B cell (primary cell): ENCODE measurements around the gene C6orf118. TPM values are rescaled to one million over a fixed set of nuclear protein-coding genes. Genes with fewer than 3 reads are reported as not detected.

Experiments used
- ATAC-seq: fragments of 200-7000 bp; cut with Tn5 transposase; one replicate; pipeline ENCODE4 v1.10.0; 2021; ENCODE audit warnings: low read depth, mild to moderate bottlenecking, moderate number of reproducible peaks, moderate library complexity
- CTCF ChIA-PET: fragments of 350-600 bp; sonication (Branson Sonifier 250); formaldehyde crosslinking; loops from one replicate; lab custom pipeline; 2021; ENCODE audit warnings: antibody characterized with exemption, inconsistent platforms; lab: Charles Lee
- POLR2A ChIA-PET: fragments of 350-600 bp; sonication (Branson Sonifier 250); formaldehyde crosslinking; loops from one replicate; lab custom pipeline; 2021; ENCODE audit warnings: antibody characterized with exemption; lab: Charles Lee
- DNase-seq: peaks from one replicate; pipeline ENCODE4 v3.0.0; 2013
- H2AFZ ChIP-seq: 2 replicates; pipeline ENCODE4 v1.6.1; 2012; ENCODE audit warnings: mild to moderate bottlenecking, low read depth, low read length; ENCODE audit not compliant: insufficient read depth, poor library complexity, severe bottlenecking
- H3K27ac ChIP-seq, 2 donors: 1 replicate in 1 of 2; 2 replicates in 1 of 2; pipeline ENCODE4 v1.5.1; 2012 to 2013; ENCODE audit warnings: low read length in 2 of 2, mild to moderate bottlenecking in 2 of 2, moderate library complexity in 1 of 2
- H3K27me3 ChIP-seq, 4 experiments: fragments of 200-600 bp in 1 of 4; sonication (generic) in 1 of 4; replicated peaks in 1 of 4; 1 replicate in 2 of 4; 2 replicates in 2 of 4; pipeline versions ENCODE4 v1.6.1 to v1.7.0; 2013 to 2016; ENCODE audit warnings: low read length in 3 of 4, mild to moderate bottlenecking in 2 of 4, mixed read lengths in 1 of 4, moderate library complexity in 1 of 4; ENCODE audit not compliant: insufficient read depth in 4 of 4, control insufficient read depth in 3 of 4; ENCODE audit errors: control extremely low read depth in 1 of 4
- H3K36me3 ChIP-seq, 2 experiments: replicated peaks in 1 of 2; 1 replicate in 1 of 2; 2 replicates in 1 of 2; pipeline versions ENCODE4 v1.6.1 to v1.7.1; 2013; ENCODE audit warnings: low read length in 1 of 2; ENCODE audit not compliant: insufficient read depth in 2 of 2, control insufficient read depth in 1 of 2; ENCODE audit errors: control extremely low read depth in 1 of 2, extremely low read depth in 1 of 2
- H3K4me1 ChIP-seq, 2 donors: fragments of 200-600 bp in 1 of 2; sonication (generic) in 1 of 2; 1 replicate in 1 of 2; 2 replicates in 1 of 2; pipeline versions ENCODE4 v1.5.1 to v1.6.1; 2013 to 2017; ENCODE audit warnings: low read length in 2 of 2; ENCODE audit not compliant: control insufficient read depth in 2 of 2, insufficient read depth in 2 of 2
- H3K4me2 ChIP-seq: replicated peaks from 2 replicates; pipeline ENCODE3; 2012; ENCODE audit warnings: mild to moderate bottlenecking, low read depth, low read length; ENCODE audit not compliant: poor library complexity, severe bottlenecking
- H3K4me3 ChIP-seq, 5 experiments: fragments of 200-600 bp in 1 of 5; sonication (generic) in 1 of 5; 1 replicate in 3 of 5; 2 replicates in 2 of 5; pipeline versions ENCODE4 v1.5.1 to v1.7.0; 2011 to 2016; ENCODE audit warnings: low read length in 4 of 5, mild to moderate bottlenecking in 4 of 5, low read depth in 2 of 5, control low read depth in 1 of 5, moderate library complexity in 1 of 5; ENCODE audit not compliant: insufficient read depth in 1 of 5; ENCODE audit errors: control extremely low read depth in 1 of 5, extremely low read depth in 1 of 5
- H3K79me2 ChIP-seq: fragments of 200-600 bp; sonication (generic); one replicate; pipeline ENCODE4 v1.6.0; 2016; ENCODE audit warnings: low read length; ENCODE audit not compliant: control insufficient read depth, insufficient read depth
- H3K9ac ChIP-seq: fragments of 200-600 bp; sonication (generic); 2 replicates; pipeline ENCODE4 v1.6.1; 2017; ENCODE audit warnings: mild to moderate bottlenecking, low read length, moderate library complexity
- H3K9me3 ChIP-seq, 3 donors: one replicate each; pipeline versions ENCODE4 v1.6.1 to v1.7.1; 2013; ENCODE audit warnings: low read length in 2 of 3; ENCODE audit not compliant: control insufficient read depth in 2 of 3, insufficient read depth in 1 of 3; ENCODE audit errors: control extremely low read depth in 1 of 3
- H4K20me1 ChIP-seq: 2 replicates; pipeline ENCODE4 v1.6.0; 2012; ENCODE audit warnings: mild to moderate bottlenecking, low read length; ENCODE audit not compliant: insufficient read depth, control insufficient read depth, poor library complexity, severe bottlenecking
- H3K27ac Mint-ChIP-seq: one replicate; pipeline ENCODE4 v1.8.0; 2021; ENCODE audit warnings: mixed read lengths
- H3K27me3 Mint-ChIP-seq: one replicate; pipeline ENCODE4 v1.8.0; 2021; ENCODE audit warnings: mixed read lengths
- H3K4me1 Mint-ChIP-seq: one replicate; pipeline ENCODE4 v1.8.0; 2021; ENCODE audit warnings: mixed read lengths
- H3K4me3 Mint-ChIP-seq: one replicate; pipeline ENCODE4 v1.8.0; 2021; ENCODE audit warnings: mixed read lengths
- H3K9me3 Mint-ChIP-seq: one replicate; pipeline ENCODE4 v1.8.0; 2022; ENCODE audit warnings: mixed read lengths; ENCODE audit not compliant: insufficient read depth
- CTCF ChIP-seq: fragments of 200-600 bp; IDR thresholded peaks from one replicate; pipeline ENCODE4 v1.8.0; 2022; ENCODE audit warnings: antibody characterized with exemption, mild to moderate bottlenecking
- EZH2 ChIP-seq: IDR thresholded peaks from 2 replicates; pipeline ENCODE4 v1.6.1; 2012; ENCODE audit warnings: borderline replicate concordance, low read depth, mild to moderate bottlenecking, moderate library complexity, low read length; ENCODE audit not compliant: insufficient read depth, poor library complexity, severe bottlenecking
- WGBS: methylation state at CpG from one replicate; pipeline ENCODE4 v1.1.5; 2013; ENCODE audit warnings: missing lambda C conversion rate; ENCODE audit not compliant: insufficient coverage; 5-methylcytosine and 5-hydroxymethylcytosine counted together
- intact Hi-C: fragments of 100-400 bp; cut with micrococcal nuclease; formaldehyde crosslinking; loops from one replicate; pipeline ENCODE4 v1.10.0; 2022
- polyA plus RNA-seq: library from polyadenylated mRNA; depleted of rRNA; stranded (reverse); fragments of >200 nt; gene quantifications from 2 replicates; pipeline ENCODE4 v1.2.3, GENCODE V29; 2012
- total RNA-seq, 2 donors: library from RNA; stranded (reverse); fragments of 120-200 nt in 1 of 2; gene quantifications; 1 replicate in 1 of 2; 2 replicates in 1 of 2; pipeline versions ENCODE4 v1.2.3 to v1.2.4, GENCODE V29; 2013 to 2022

C6orf118 gene
- total and polyA plus RNA-seq, 2 donors (not counting 1 experiment from before 2014, with no cell fraction given) = not detected

GRCh38 chr6:165292657-165293056 is 16.7 kb downstream of the C6orf118 start:
- H3K27me3 ChIP-seq = no peaks in the 10 kb centered on the region
- H3K4me2 ChIP-seq = no peak overlapping the region
- no peak overlapping the region for H2AFZ ChIP-seq
- H3K4me1 Mint-ChIP-seq = no peaks in the 10 kb centered on the region
- ATAC-seq (no peak), DNase-seq (no peak)
- H3K4me1 ChIP-seq = no peaks in the 10 kb centered on the region
- H3K79me2 ChIP-seq = no peaks in the 10 kb centered on the region
- peaks cover 0 to 6% (median 0%) of the 10 kb centered on the region in 3 donors for H3K9me3 ChIP-seq
- TF ChIP-seq EZH2 (no peak), CTCF (no peak)
- H3K9ac ChIP-seq = no peak overlapping the region
- no peaks in the 10 kb centered on the region for H3K27me3 Mint-ChIP-seq
- intact Hi-C loops = no loop called here
- H3K27ac Mint-ChIP-seq = no peak overlapping the region
- H3K36me3 ChIP-seq = no peaks in the 10 kb centered on the region
- POLR2A ChIA-PET = no interaction called here
- no peaks in the 10 kb centered on the region for H4K20me1 ChIP-seq
- H3K4me3 ChIP-seq = no peak overlapping the region
- H3K27ac ChIP-seq = no peak overlapping the region
- WGBS = 86% methylated on average over 5 of the region's 6 CpGs
- no peak overlapping the region for H3K4me3 Mint-ChIP-seq
- CTCF ChIA-PET = no interaction called here
- H3K9me3 Mint-ChIP-seq = peaks cover 6% of the 10 kb centered on the region

GRCh38 chr6:165274611-165275010 is 34.8 kb downstream of the C6orf118 start:
- H4K20me1 ChIP-seq = no peaks in the 10 kb centered on the region
- no peak overlapping the region for H3K27ac Mint-ChIP-seq
- ATAC-seq (no peak), DNase-seq (no peak)
- H3K79me2 ChIP-seq = no peaks in the 10 kb centered on the region
- H2AFZ ChIP-seq = no peak overlapping the region
- TF ChIP-seq EZH2 (no peak), CTCF (no peak)
- peaks cover 0 to 9% (median 0%) of the 10 kb centered on the region in 3 donors for H3K9me3 ChIP-seq
- no peaks in the 10 kb centered on the region for H3K36me3 ChIP-seq
- ChIA-PET POLR2A (no interaction called here), CTCF (no interaction called here)
- H3K27me3 Mint-ChIP-seq = no peaks in the 10 kb centered on the region
- no peak overlapping the region for H3K4me2 ChIP-seq
- no peaks in the 10 kb centered on the region for H3K4me1 Mint-ChIP-seq
- WGBS = 89% methylated on average over 2 of the region's 3 CpGs
- intact Hi-C loops = no loop called here
- H3K27ac ChIP-seq = no peak overlapping the region
- H3K4me3 Mint-ChIP-seq = no peak overlapping the region
- H3K9ac ChIP-seq = no peak overlapping the region
- no peaks in the 10 kb centered on the region for H3K27me3 ChIP-seq
- H3K9me3 Mint-ChIP-seq = peaks cover 2% of the 10 kb centered on the region
- no peaks in the 10 kb centered on the region for H3K4me1 ChIP-seq
- no peak overlapping the region for H3K4me3 ChIP-seq
